Measurements from ENCODE around the gene CCNI2. TPM values are rescaled to one million over a fixed set of nuclear protein-coding genes. Genes with fewer than 3 reads are reported as not detected.

The CCNI2 gene
- total RNA-seq, 4 donors from 2014 or later = not detected

GRCh38 chr5:132778856-132779255 lies 31.6 kb downstream of the CCNI2 start:
- Histone ChIP-seq H3K27me3 (no peaks in the 10 kb centered on the region), H3K27ac (no peak overlapping the region), H3K36me3 (no peaks in the 10 kb centered on the region), H3K9me3 (no peaks in the 10 kb centered on the region), H3K4me3 (no peak overlapping the region), H3K4me1 (peaks cover 0 to 37% (median 12%) of the 10 kb centered on the region in 4 donors)
- no peak for DNase-seq (ENCODE audit: low spot score in 2 of 2)
- WGBS, 2 donors = 96% methylated on average over 5 of the region's 5 CpGs
- TF ChIP-seq EP300 (IDR thresholded peaks at IDR 0.05) = no peak
- no peak for TF ChIP-seq CTCF (IDR thresholded peaks at IDR 0.05)
- TF ChIP-seq POLR2A (IDR thresholded peaks at IDR 0.05) = no peak

- TF ChIP-seq EP300 (IDR thresholded peaks at IDR 0.05) (no peak), CTCF (IDR thresholded peaks at IDR 0.05) (no peak)
- 76 to 81% methylated on average over 3 of the region's 3 CpGs for WGBS, 2 donors
- H3K4me1 ChIP-seq = peaks cover 0 to 26% (median 12%) of the 10 kb centered on the region in 4 donors
- H3K27me3 ChIP-seq = no peaks in the 10 kb centered on the region
- DNase-seq (ENCODE audit: low spot score in 2 of 2) = no peak
- no peaks in the 10 kb centered on the region for H3K36me3 ChIP-seq
- H3K27ac ChIP-seq = no peak overlapping the region
- H3K9me3 ChIP-seq = no peaks in the 10 kb centered on the region
- no peak overlapping the region for H3K4me3 ChIP-seq
These were observed 32.7 kb downstream of the CCNI2 start for GRCh38 chr5:132779961-132780360.

- H3K27me3 ChIP-seq = no peaks in the 10 kb centered on the region
- no peak overlapping the region for H3K27ac ChIP-seq
- H3K36me3 ChIP-seq = no peaks in the 10 kb centered on the region
- DNase-seq (ENCODE audit: low spot score in 2 of 2) = no peak
- whole genome bisulfite sequencing, 2 donors = 91 to 98% methylated on average over 1 of the region's 1 CpG
- H3K9me3 ChIP-seq = no peaks in the 10 kb centered on the region
- no peak for TF ChIP-seq CTCF (IDR thresholded peaks at IDR 0.05)
- TF ChIP-seq EP300 (IDR thresholded peaks at IDR 0.05) = no peak
- no peak for TF ChIP-seq POLR2A (IDR thresholded peaks at IDR 0.05)
- no peak overlapping the region for H3K4me3 ChIP-seq
- peaks cover 0 to 19% (median 12%) of the 10 kb centered on the region in 4 donors for H3K4me1 ChIP-seq
These were observed 33.4 kb downstream of the CCNI2 start for GRCh38 chr5:132780577-132780976.

GRCh38 chr5:132781029-132781428 lies 33.8 kb downstream of the CCNI2 start:
- Histone ChIP-seq H3K4me1 (peaks cover 0 to 15% (median 8%) of the 10 kb centered on the region in 4 donors), H3K27me3 (no peaks in the 10 kb centered on the region), H3K9me3 (no peaks in the 10 kb centered on the region), H3K4me3 (no peak overlapping the region), H3K36me3 (no peaks in the 10 kb centered on the region), H3K27ac (no peak overlapping the region)
- WGBS, 2 donors = 96 to 97% methylated on average over 4 of the region's 4 CpGs
- TF ChIP-seq EP300 (IDR thresholded peaks at IDR 0.05) (no peak), POLR2A (IDR thresholded peaks at IDR 0.05) (no peak), CTCF (IDR thresholded peaks at IDR 0.05) (no peak)
- no peak for DNase-seq (ENCODE audit: low spot score in 2 of 2)

GRCh38 chr5:132782101-132782500 lies 34.9 kb downstream of the CCNI2 start:
- TF ChIP-seq CTCF (IDR thresholded peaks at IDR 0.05) (no peak), POLR2A (IDR thresholded peaks at IDR 0.05) (no peak), EP300 (IDR thresholded peaks at IDR 0.05) (no peak)
- H3K36me3 ChIP-seq = no peaks in the 10 kb centered on the region
- no peaks in the 10 kb centered on the region for H3K9me3 ChIP-seq
- no peaks in the 10 kb centered on the region for H3K27me3 ChIP-seq
- peaks cover 0 to 9% (median 4%) of the 10 kb centered on the region in 4 donors for H3K4me1 ChIP-seq
- no peak overlapping the region for H3K27ac ChIP-seq
- WGBS, 2 donors = 53 to 71% methylated on average over 4 of the region's 4 CpGs
- DNase-seq (ENCODE audit: low spot score in 2 of 2) = no peak
- H3K4me3 ChIP-seq = no peak overlapping the region

All from tibial nerve (tissue), 4 donors.